Suppressor macrophage treated with lipopolysaccharide for 4 hours (primary cell): ENCODE data around the gene PRPF6.
"Not testable (repeated sequence)": the region's sequence is repeated elsewhere in the genome, so short reads cannot be mapped to it uniquely, and the experiment has no call there.

Source experiments
- DNase-seq: peaks from one replicate; pipeline ENCODE4 v3.0.0-alpha.2; 2020

PRPF6 gene

DNA sequence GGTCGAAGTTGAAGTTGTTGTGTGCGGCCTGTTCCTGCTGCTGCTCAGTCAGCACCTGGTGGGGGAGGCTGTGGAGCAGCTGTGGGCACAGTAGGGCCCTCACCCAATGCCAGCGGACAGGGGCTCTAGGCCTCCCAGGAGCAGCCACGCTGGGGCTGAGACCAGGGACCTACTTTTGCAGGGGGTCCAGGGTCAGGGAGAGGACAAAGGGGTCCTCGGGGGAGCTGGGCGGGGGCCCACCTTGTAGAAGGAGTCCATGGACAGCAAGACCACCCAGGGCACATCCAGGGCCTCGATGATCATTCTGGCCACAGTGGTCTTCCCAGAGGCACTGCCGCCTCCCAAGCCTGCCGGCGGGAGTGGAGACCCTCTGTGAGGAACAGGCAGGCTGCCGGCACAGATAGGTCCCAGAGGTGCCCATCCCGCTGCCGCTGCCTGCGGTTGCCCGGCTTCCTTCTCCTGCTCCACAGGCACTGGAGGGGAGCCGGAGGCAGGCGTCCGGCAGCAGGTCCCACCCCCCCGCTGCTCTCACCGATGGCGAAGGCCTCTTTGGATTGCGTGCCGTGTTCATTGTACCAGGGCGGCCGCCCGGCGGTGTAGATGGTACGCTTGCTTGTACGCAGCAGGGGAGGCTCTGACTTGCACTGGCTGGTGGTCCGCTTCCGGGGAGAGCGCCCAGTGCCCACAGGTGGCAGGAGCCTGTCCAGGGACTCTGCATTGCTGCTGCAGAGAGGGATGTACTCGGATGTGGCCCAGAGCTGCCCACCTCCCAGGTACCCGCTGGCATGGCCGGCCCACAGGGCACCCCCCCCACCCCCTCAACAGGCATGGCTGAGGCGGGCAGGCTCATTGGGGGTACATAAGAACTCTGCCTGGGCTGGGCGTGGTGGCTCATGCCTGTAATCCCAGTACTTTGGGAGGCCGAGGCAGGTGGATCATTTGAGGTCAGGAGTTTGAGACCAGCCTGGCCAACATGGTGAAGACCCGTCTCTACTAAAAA, 34.7 kb upstream of the PRPF6 start:
- no peak for DNase-seq

DNA sequence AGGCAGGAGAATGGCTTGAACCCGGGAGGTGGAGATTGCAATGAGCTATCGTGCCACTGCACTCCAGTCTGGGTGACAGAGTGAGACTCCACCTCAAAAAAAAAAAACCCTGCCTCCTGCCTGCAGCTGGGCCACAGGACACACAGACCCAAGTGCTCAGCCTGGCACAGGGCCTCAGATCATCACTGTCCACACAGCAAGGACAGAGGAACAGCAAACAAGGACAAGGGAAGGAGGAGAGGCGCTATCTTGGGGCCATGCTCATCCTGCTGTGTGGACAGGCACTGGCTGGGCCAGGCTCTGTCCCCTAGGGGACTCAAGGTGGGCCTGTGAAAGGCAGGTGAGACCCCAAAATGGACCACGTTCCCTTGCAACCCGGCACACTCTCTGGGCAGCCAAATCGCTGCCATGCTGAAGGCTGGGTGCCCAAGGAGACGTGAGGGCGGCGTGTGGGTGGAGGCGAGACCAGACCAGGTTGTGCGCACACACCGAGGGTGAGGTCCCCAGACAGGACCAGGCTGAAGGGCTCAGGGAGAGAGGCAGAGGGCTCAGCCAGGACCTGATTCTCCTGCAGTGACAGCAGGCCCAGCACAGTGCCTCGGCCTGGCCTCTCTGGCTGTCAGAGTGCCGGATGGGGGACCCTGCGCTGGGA, 33.8 kb upstream of the PRPF6 start:
- DNase-seq: no peak

- no peak for DNase-seq
Observed at GRCh38 chr20:63947638-63948456, 33.1 kb upstream of the PRPF6 start.

DNA sequence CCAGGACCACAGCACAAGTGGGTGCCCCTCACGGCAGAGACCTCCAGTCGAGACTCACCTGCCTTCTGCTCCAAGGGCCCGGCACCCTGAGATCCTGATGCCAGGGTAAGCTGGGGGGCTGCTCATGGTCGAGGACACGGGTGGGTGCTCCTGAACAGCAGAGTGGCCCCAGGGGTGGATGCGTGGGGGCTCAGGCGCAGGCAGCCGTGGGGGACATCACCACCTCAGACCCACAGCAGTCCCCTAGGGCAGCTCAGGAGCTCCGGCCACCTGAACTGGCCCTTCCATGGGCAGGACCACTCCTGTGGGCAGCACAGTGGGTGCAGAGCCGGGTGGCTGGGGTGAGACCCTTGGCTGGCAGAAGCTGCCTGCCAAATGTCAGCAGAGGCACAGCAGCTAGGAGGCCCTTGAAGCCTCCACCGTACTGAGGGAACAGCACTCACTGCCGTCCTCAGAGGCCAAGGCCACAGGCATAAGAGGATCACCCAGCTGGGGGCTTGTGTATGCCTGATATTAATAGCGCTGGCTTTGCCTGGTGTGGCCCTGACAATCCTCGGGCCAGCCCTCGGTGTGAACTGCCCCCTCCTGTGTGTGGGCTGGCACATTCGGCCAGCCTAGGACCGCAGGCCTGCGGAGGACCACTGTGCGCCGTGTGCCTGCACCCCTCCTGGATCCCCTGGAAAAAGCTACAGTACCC, 30.1 kb upstream of the PRPF6 start:
- no peak for DNase-seq

DNA sequence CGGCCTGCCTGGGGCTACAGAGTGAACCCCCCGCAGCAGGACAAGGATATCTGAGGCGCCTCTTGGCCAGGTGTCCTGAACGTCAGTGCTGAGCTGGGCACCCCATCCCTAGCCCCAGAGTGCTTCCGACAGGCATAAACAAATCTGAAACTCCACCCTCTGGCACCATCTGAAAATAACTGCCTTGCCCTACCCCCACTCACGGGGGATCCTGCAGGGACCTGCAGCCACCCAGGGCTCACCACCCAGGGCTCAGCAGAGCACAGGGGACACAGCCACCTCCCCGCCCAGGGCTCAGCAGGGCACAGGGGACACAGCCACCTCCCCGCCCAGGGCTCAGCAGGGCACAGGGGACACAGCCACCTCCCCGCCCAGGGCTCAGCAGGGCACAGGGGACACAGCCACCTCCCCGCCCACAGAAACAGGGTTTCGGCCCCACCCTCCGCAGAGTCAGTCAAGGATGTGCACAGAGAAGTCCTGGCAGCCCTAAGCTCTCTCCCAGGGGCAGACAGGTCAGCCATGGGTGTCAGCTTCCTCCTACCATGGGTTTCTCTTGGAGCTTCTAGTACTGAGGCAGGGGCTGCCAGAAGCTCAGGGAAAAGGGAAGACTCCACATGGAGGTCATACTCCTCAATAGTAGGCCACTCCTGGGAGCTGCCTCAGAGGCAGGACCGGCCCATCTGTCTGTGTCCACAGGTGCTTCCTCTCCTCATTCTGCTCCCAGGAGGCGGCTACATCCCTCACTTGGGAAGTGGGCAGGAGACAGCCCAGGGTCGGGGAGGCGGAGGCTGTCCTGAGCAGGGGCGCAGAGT, 29.3 kb upstream of the PRPF6 start:
- DNase-seq: no peak

GRCh38 chr20:63952210-63952535, 28.8 kb upstream of the PRPF6 start:
- DNase-seq: no peak

GRCh38 chr20:63952769-63953168, 28.2 kb upstream of the PRPF6 start:
- no peak for DNase-seq

DNA sequence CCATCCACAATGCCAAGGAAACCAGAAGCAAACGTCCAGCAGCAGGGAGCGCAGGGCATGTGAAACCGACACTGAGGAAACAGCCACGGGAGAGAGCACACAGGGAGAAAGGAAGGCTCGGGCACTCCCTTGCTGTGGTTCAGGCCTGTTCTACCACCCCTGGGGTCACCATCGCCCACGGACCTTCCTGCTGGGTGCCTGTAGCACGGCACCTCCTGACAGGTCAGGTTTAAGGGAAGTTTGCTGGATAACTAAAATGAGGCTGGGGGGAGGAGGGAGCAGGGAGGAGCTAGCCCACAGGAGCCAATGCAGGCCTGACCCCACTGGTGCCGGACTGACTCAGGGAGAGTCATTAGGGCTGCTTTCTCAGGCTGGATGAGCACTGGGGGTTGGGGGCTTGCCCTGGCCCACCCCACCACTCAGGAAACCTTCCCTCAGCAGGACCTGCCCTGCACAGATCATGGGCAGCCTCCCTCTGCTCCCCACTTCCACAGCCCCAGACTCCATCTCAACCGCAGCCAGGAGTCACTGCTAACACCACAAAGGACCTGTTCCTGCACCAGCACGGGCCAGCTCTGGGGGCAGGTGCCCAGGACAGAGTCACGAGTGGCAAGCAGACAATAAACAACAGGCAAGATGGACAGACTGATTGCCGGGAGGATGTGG, 27.0 kb upstream of the PRPF6 start:
- DNase-seq: no peak

DNA sequence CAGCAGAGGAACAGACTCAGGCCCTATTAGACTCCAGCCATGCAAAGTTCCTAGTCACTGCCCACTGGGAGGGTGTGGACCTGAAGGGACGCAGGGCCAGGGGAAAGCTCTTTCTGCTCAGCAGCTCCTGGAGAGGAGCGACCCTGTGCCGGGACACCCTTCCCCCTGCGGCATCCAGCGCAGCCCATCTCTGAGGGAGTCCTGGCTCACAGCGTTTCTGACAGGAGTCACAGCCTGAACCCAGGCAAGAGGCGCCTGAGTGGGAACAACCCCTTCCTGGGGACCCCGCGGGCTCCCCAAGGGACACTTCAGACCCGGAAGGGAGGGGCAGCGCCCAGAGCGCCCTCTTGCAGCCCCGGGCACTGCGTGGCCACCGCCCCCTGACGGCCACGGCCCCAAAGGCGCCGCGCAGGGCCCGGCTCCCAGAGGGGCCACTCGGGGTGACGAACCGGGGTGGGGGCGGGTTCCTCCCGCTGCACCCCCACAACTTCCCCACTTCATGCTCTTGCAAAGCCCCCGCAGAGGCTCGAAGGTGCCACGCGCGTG, 25.6 kb upstream of the PRPF6 start:
- peak; percentile 49 for DNase-seq

DNA sequence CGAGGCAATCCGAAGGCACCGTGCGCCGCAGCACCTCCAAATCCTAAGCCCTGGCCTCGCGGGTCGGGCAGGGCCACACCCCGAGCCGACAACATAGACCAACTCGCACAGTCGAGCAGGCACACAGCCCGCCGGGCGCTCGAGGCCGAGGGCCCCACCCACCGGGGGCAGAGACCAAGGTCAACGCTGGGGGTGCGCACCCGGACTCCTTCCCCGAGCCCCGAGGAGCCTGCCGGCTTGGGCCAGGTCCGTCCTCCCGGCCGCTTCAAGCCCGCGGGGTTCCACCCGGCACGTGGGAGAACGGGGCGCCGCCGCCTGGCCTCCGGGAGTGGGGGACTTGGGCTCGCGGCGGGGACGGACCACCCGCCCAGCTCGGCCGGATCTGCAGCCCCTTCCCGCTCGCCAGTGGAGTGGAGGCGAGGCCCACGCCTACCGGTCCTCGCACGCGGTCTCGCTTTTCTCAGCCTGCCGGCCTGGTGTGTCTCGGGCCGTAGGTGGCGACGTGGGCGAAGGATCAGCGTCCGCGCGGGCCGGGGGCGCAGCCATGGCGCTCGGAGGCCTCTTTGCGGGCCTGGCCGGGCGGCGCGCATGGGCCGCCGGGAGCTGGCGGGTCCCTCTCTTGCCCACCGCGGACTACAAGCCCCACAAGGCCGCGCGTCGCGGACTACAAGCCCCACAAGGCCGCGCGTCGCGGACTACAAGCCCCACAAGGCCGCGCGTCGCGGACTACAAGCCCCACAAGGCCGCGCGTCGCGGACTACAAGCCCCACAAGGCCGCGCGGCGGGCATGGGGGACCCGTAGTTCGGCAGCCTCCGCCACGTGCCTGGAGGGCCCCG, 24.9 kb upstream of the PRPF6 start, which contains the start of gene UCKL1:
TSS of gene UCKL1 (minus strand) at position 590 of the 837 bp plus-strand sequence. CDS start at position 546, 44 bp downstream.
- peak; percentile 92 for DNase-seq

DNA sequence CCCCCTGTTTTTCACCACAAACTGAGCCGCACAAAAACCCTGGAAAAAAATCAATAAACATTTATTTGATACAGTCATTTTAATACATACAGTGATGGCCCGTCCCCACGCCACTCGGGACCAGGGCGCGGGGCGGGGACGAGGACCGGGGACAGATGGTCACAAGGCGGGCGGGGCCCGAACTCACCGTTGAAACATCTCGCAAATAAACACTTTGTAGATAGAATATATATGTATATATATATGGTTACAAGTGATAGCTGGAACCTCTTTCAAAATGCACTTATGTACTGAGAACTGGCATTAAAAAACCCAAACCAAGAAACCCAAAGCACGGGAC, 24.3 kb upstream of the PRPF6 start:
- DNase-seq: no peak

DNA sequence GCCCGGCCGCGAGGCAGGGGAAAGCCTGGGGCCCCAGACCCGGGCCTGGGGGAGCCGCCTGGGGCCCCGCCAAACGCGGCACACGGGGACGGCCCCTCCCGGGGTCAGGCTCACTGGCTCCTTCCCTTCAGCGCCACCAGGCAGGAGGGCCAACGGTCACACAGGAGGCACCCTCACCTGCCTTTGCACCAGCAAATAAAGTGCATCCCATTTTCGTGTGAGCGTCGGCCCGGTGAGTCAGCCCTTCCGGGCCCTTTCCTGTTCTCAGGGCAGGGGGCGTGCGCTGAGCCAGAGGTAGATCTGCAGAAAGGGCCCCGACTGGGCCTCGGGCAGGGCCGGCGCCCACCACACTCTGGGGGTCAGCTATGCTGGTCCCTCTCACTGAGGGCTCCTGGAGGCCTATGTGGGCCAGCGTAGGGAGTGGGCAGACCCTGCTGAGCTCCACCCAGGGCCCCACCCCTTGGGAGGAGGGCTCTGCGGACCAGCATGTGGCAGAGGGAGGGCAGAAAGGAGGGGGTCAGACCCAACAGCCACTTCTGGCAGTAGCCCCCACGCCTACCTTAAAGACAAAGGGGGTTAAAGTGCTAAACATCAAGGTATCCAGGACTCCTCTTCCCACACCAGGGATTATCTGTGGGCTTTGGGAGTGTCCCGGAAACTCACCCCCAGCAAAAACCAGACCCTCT, 23.8 kb upstream of the PRPF6 start:
- peak; percentile 41 for DNase-seq

GRCh38 chr20:63957690-63958441, 23.1 kb upstream of the PRPF6 start:
- DNase-seq: peak; percentile 59

DNA sequence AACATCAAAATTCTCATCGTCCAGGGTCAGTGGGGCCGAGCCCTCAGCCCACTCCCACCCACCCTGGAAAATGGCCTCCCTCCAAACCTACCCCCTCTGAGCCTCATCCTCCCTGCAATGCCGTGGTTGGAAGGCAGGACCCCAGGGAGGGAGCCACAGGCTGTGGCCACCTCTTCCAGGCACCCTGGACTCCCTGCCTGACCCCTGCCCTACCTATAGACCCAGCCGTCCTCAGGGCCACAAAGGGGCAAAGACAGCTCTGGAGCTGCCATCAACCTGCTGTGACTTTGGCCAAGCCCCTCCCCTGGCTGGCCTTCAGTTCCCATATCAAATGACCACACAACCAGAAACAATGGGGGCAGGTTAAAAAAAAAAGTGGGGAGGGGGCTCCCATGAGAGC, 22.5 kb upstream of the PRPF6 start:
- DNase-seq: no peak

DNA sequence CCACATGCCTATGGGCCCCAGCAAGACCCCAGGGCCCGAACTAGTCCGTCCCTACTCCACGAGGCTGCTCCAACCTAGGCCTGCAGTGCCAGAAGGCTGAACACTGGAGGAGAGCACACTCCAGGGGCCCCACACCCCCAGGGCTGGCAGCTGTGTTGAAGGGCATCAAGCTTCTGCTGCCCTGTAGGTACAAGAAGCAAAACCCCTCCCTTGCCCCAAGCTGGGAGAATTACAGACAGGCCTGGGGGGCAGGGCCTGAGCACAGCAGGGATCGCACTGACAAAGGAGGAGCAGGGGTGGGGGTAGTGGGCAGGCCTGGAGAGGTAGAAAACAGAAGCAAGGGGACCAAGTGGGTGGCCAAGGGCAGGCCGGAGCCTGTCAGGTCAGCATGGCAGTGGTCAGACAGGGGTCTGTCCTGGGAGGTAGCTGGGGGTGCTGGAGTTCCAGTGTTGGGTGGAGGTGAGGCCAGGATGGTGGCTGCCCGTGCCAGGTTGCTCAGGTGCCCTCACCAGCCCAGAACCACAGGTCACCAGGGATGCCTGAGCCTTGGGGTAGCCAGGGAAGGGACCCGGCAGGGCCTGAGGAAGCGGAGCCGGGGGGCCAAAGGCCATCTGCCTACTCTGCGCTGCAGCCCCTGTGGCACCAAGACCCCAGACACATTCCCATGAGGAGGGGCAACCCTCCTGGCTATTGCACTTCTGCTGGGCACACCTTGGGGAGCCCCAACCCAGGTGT, 21.8 kb upstream of the PRPF6 start:
- no peak for DNase-seq

- no peak for DNase-seq
Observed at GRCh38 chr20:63959699-63960075, 21.2 kb upstream of the PRPF6 start.

DNA sequence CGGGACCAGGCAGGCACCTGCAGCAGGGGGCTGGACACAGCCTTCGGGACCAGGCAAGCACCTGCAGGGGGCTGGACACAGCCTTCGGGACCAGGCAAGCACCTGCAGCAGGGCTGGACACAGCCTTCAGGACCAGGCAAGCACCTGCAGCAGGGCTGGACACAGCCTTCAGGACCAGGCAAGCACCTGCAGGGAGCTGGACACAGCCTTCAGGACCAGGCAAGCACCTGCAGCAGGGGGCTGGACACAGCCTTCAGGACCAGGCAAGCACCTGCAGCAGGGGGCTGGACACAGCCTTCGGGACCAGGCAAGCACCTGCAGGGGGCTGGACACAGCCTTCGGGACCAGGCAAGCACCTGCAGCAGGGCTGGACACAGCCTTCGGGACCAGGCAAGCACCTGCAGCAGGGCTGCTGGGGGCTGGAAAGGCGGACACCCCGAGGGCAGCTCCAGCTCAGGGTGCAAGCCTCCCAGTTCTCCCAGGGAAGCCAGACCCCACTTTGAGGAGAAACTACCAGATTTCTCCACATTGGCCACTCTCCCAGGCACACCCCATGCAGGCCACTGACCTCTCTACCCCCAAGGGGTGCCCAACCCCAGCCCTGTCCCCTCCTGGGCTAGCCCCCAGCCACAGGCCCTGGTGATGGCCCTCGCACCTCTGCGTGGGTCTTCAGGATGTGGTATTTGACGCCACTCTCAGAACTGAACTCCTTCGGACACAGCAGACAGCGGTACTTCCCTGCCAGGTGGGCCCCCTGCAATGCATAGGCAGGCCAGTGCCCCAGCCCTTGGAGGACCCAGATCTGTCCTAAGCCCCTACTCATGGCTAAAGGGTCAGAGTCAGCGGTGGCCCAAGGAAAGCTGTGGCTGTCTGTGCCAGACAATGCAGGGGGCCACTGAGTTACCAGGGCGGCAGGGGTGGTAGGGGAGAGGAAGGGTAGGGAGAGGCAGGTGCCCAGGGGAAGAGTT, 20.0 kb upstream of the PRPF6 start:
- DNase-seq: not testable (repeated sequence)
